ENCODE data around the gene C6.

The C6 gene

DNA sequence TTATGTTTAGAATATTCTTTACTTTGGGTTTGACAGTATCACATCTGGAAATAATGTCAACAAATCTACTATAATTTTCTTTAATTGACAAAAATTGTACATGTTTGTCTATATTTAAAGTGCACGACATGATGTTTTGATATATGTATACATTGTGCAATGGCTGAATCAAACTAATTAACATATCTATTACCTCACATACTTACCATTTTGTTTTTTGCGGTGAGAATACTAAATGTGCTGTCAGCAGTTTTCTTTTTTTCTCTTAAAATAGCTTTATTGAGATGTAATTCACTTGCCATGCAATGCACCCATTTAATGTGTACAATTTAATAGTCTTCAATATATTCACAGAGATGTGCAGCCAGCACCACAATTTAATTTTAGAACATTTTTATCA, 10.6 kb upstream of the C6 start:
- POLR2A ChIA-PET = no interaction called here
- H3K27ac ChIP-seq (ENCODE audit: extremely low read depth, low read depth, low read length) = no peak overlapping the region
- no peaks in the 10 kb centered on the region for H3K9me3 ChIP-seq (ENCODE audit: control insufficient read depth, insufficient read depth, low read depth, low read length)

DNA sequence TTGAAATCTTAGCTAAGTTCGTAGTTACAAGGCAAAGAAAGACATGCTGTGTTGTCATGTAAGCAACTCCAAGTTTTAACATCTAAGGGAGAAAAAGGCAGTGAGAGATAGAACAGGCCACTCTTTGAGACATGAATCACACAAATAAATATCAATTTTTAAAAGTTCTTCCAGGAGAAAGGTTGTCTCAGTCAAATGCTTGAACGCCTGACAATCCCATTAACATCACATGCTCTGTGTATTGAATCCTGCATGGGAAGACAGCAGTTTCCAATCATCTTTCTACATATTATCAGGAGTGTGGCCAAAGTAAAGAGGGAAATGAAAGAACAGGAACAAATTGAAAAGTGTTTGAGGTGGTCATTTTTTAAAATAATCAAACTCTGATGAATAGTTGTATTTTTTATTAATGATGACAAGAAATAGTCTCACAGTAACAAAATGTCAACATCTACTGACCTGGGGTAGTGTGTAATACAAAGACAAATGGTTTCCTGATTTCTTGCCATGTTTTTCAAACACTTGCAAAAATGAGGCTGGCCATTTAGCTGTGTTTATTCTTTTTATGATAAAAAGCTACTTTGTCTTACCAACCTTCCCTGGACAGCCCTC, 6.4 kb upstream of the C6 start:
- TF ChIP-seq ZNF513 (tag by site-specific recombination; IDR thresholded peaks at IDR 0.05) (no peak), HOXA7 (CRISPR knock-in tag; IDR thresholded peaks at IDR 0.05; ENCODE audit: borderline replicate concordance) (no peak)
- TF ChIP-seq, protein P1, sequence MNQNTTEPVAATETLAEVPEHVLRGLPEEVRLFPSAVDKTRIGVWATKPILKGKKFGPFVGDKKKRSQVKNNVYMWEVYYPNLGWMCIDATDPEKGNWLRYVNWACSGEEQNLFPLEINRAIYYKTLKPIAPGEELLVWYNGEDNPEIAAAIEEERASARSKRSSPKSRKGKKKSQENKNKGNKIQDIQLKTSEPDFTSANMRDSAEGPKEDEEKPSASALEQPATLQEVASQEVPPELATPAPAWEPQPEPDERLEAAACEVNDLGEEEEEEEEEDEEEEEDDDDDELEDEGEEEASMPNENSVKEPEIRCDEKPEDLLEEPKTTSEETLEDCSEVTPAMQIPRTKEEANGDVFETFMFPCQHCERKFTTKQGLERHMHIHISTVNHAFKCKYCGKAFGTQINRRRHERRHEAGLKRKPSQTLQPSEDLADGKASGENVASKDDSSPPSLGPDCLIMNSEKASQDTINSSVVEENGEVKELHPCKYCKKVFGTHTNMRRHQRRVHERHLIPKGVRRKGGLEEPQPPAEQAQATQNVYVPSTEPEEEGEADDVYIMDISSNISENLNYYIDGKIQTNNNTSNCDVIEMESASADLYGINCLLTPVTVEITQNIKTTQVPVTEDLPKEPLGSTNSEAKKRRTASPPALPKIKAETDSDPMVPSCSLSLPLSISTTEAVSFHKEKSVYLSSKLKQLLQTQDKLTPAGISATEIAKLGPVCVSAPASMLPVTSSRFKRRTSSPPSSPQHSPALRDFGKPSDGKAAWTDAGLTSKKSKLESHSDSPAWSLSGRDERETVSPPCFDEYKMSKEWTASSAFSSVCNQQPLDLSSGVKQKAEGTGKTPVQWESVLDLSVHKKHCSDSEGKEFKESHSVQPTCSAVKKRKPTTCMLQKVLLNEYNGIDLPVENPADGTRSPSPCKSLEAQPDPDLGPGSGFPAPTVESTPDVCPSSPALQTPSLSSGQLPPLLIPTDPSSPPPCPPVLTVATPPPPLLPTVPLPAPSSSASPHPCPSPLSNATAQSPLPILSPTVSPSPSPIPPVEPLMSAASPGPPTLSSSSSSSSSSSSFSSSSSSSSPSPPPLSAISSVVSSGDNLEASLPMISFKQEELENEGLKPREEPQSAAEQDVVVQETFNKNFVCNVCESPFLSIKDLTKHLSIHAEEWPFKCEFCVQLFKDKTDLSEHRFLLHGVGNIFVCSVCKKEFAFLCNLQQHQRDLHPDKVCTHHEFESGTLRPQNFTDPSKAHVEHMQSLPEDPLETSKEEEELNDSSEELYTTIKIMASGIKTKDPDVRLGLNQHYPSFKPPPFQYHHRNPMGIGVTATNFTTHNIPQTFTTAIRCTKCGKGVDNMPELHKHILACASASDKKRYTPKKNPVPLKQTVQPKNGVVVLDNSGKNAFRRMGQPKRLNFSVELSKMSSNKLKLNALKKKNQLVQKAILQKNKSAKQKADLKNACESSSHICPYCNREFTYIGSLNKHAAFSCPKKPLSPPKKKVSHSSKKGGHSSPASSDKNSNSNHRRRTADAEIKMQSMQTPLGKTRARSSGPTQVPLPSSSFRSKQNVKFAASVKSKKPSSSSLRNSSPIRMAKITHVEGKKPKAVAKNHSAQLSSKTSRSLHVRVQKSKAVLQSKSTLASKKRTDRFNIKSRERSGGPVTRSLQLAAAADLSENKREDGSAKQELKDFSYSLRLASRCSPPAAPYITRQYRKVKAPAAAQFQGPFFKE (tag by site-specific recombination; IDR thresholded peaks at IDR 0.05; ENCODE audit: borderline replicate concordance) = no peak
- Histone ChIP-seq H3K4me1 (ENCODE audit: control insufficient read depth, insufficient read depth, low read length) (no peaks in the 10 kb centered on the region), H3K36me3 (ENCODE audit: control insufficient read depth in 2 of 2, insufficient read depth in 1 of 2, low read length in 2 of 2) (no peaks in the 10 kb centered on the region), H3K4me3 (ENCODE audit: low read depth, low read length) (no peak overlapping the region), H3K27ac (ENCODE audit: extremely low read depth, low read depth, low read length) (no peak overlapping the region), H3K9me3 (ENCODE audit: control insufficient read depth, insufficient read depth, low read depth, low read length) (no peaks in the 10 kb centered on the region)
- ChIA-PET CTCF (interaction anchor here (0.6 kb wide), 1 partner anchor 184 kb away, joined by 3 read pairs; no protein-coding TSS in a partner anchor), POLR2A (no interaction called here)

More for the DNA sequence above, 10.6 kb upstream of the C6 start:
- TF ChIP-seq OSR2 (tag by site-specific recombination; IDR thresholded peaks at IDR 0.05) = no peak
- TF ChIP-seq ZNF221 (tag by site-specific recombination; IDR thresholded peaks at IDR 0.05; ENCODE audit: borderline replicate concordance) = no peak
- no peak for TF ChIP-seq ZBTB17 (tag by site-specific recombination; IDR thresholded peaks at IDR 0.05)
- no peak for TF ChIP-seq ZNF354C (tag by site-specific recombination; IDR thresholded peaks at IDR 0.05; ENCODE audit: borderline replicate concordance, low read depth)
- no peak for TF ChIP-seq ZNF768 (tag by site-specific recombination; IDR thresholded peaks at IDR 0.05)
- TF ChIP-seq ZNF404 (tag by site-specific recombination; IDR thresholded peaks at IDR 0.05) = no peak
- TF ChIP-seq, protein P2, sequence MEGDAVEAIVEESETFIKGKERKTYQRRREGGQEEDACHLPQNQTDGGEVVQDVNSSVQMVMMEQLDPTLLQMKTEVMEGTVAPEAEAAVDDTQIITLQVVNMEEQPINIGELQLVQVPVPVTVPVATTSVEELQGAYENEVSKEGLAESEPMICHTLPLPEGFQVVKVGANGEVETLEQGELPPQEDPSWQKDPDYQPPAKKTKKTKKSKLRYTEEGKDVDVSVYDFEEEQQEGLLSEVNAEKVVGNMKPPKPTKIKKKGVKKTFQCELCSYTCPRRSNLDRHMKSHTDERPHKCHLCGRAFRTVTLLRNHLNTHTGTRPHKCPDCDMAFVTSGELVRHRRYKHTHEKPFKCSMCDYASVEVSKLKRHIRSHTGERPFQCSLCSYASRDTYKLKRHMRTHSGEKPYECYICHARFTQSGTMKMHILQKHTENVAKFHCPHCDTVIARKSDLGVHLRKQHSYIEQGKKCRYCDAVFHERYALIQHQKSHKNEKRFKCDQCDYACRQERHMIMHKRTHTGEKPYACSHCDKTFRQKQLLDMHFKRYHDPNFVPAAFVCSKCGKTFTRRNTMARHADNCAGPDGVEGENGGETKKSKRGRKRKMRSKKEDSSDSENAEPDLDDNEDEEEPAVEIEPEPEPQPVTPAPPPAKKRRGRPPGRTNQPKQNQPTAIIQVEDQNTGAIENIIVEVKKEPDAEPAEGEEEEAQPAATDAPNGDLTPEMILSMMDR (tag by site-specific recombination; IDR thresholded peaks at IDR 0.05) = no peak
- no peak for TF ChIP-seq KLF10 (tag by site-specific recombination; IDR thresholded peaks at IDR 0.05)
- no peak for TF ChIP-seq ZNF239 (tag by site-specific recombination; IDR thresholded peaks at IDR 0.05)
- TF ChIP-seq ZFP69B (tag by site-specific recombination; IDR thresholded peaks at IDR 0.05) = no peak
- no peak for TF ChIP-seq ZNF658 (tag by site-specific recombination; IDR thresholded peaks at IDR 0.05)
- no peak for TF ChIP-seq ZNF157 (tag by site-specific recombination; IDR thresholded peaks at IDR 0.05)
- TF ChIP-seq ZNF701 (tag by site-specific recombination; IDR thresholded peaks at IDR 0.05) = no peak
- TF ChIP-seq ZEB2 (tag by site-specific recombination; IDR thresholded peaks at IDR 0.05) = no peak
- no peak for TF ChIP-seq ZNF621 (tag by site-specific recombination; IDR thresholded peaks at IDR 0.05)
- TF ChIP-seq PRDM10 (tag by site-specific recombination; IDR thresholded peaks at IDR 0.05) = no peak
- TF ChIP-seq, protein P3, sequence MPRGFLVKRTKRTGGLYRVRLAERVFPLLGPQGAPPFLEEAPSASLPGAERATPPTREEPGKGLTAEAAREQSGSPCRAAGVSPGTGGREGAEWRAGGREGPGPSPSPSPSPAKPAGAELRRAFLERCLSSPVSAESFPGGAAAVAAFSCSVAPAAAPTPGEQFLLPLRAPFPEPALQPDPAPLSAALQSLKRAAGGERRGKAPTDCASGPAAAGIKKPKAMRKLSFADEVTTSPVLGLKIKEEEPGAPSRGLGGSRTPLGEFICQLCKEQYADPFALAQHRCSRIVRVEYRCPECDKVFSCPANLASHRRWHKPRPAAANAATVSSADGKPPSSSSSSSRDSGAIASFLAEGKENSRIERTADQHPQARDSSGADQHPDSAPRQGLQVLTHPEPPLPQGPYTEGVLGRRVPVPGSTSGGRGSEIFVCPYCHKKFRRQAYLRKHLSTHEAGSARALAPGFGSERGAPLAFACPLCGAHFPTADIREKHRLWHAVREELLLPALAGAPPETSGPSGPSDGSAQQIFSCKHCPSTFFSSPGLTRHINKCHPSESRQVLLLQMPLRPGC (tag by site-specific recombination; IDR thresholded peaks at IDR 0.05) = no peak
- no peak for TF ChIP-seq ZNF571 (tag by site-specific recombination; IDR thresholded peaks at IDR 0.05)
- no peak for TF ChIP-seq ZNF335 (tag by site-specific recombination; conservative IDR thresholded peaks at IDR 0.05)
- CTCF ChIA-PET = no interaction called here
- H3K4me1 ChIP-seq (ENCODE audit: control insufficient read depth, insufficient read depth, low read length) = no peaks in the 10 kb centered on the region
- no peaks in the 10 kb centered on the region for H3K36me3 ChIP-seq (ENCODE audit: control insufficient read depth in 2 of 2, insufficient read depth in 1 of 2, low read length in 2 of 2)
- no peak overlapping the region for H3K4me3 ChIP-seq (ENCODE audit: low read depth, low read length)

Data from HEK293 (cell line).